SK-N-MC (cell line): ENCODE measurements around the gene CD63.

Experiments
- EZH2 ChIP-seq: fragments of 200-600 bp; sonication (generic); IDR thresholded peaks from one replicate; pipeline ENCODE4 v1.6.1; 2017; ENCODE audit warnings: antibody characterized with exemption
- FOXP2 ChIP-seq: optimal IDR thresholded peaks from 2 replicates; pipeline ENCODE3; 2011; ENCODE audit warnings: mild to moderate bottlenecking, moderate library complexity; ENCODE audit not compliant: insufficient read depth; ENCODE audit errors: extremely low read length, control extremely low read depth
- POLR2AphosphoS5 ChIP-seq: IDR thresholded peaks from 2 replicates; pipeline ENCODE4 v1.6.1; 2012; ENCODE audit warnings: mild to moderate bottlenecking, low read depth, low read length, borderline replicate concordance

GRCh38 chr12:55757701-55758100, 28.9 kb upstream of the CD63 start:
- TF ChIP-seq EZH2 (no peak), POLR2AphosphoS5 (no peak), FOXP2 (no peak)
